Body of pancreas (tissue), 4 donors: ENCODE results near the gene PIGU.

Source experiments
- CTCF ChIP-seq, 7 experiments: fragments of 450-650 bp in 4 of 7; fragments of 200-600 bp in 3 of 7; sonication (generic) in 3 of 7; IDR thresholded peaks; one replicate each; pipeline ENCODE4 v1.5.1; 2016 to 2019; ENCODE audit warnings: antibody characterized with exemption in 7 of 7
- POLR2A ChIP-seq, 3 donors: fragments of 450-650 bp; IDR thresholded peaks; one replicate each; pipeline ENCODE4 v1.6.1; 2016; ENCODE audit warnings: antibody characterized with exemption in 3 of 3, mild to moderate bottlenecking in 2 of 3

- TF ChIP-seq CTCF (IDR thresholded peaks at IDR 0.05) = no peak
- no peak for TF ChIP-seq POLR2A (IDR thresholded peaks at IDR 0.05)
These were observed 7.8 kb downstream of the PIGU start for GRCh38 chr20:34669094-34669493.
